HepG2 (cell line): Measurements from ENCODE around the gene RER1. TPM values are rescaled to one million over a fixed set of nuclear protein-coding genes. Genes with fewer than 3 reads are reported as not detected.
"Not testable (repeated sequence)": the region's sequence is repeated elsewhere in the genome, so short reads cannot be mapped to it uniquely, and the experiment has no call there.

Source experiments
- ATAC-seq: fragments of 200-7000 bp; cut with Tn5 transposase; 3 replicates; pipeline ENCODE4 v1.9.1; 2020; ENCODE audit warnings: mild to moderate bottlenecking, moderate library complexity
- BruUV-seq: library from RNA; stranded (reverse); fragments of 400-500 nt; replicated peaks from 2 replicates; lab custom pipeline; 2021; lab: Mats Ljungman, UMichigan
- CTCF ChIA-PET: fragments of 300-600 bp; formaldehyde crosslinking; extraction: SDS; loops from one replicate; lab custom pipeline; 2021; ENCODE audit warnings: low total read pairs, inconsistent platforms, low intra/inter-chr PET ratio; lab: Yijun Ruan, JAX
- POLR2A ChIA-PET: fragments of 350-600 bp; sonication (Branson Sonifier 250); formaldehyde crosslinking; loops from one replicate; lab custom pipeline; 2020; ENCODE audit warnings: antibody characterized with exemption, inconsistent platforms; lab: Yijun Ruan, JAX
- DNase-seq: peaks from one replicate; pipeline ENCODE4 v3.0.0-alpha.2; 2015; ENCODE audit warnings: low spot score
- FAIRE-seq: peaks from 3 replicates; lab custom pipeline; 2011; peaks lifted over from hg19 to GRCh38; lab: Jason Lieb, UNC
- H2AFZ ChIP-seq: one replicate; pipeline ENCODE4 v1.6.1; 2011; ENCODE audit warnings: low read length, inconsistent platforms
- H3K27ac ChIP-seq: fragments of 300-600 bp; 3 replicates; pipeline ENCODE4 v1.8.0; 2011; ENCODE audit warnings: mixed run types, mild to moderate bottlenecking, mixed read lengths, low read length, inconsistent platforms; ENCODE audit not compliant: insufficient read depth; ENCODE audit errors: extremely low read length
- H3K27me3 ChIP-seq, 2 experiments: fragments of 200-600 bp in 1 of 2; 2 replicates in 1 of 2; 3 replicates in 1 of 2; pipeline versions ENCODE4 v1.6.0 to v1.8.0; 2011; ENCODE audit warnings: low read length in 2 of 2, mild to moderate bottlenecking in 2 of 2, moderate library complexity in 2 of 2, inconsistent platforms in 1 of 2; ENCODE audit not compliant: insufficient read depth in 2 of 2, control insufficient read depth in 1 of 2
- H3K36me3 ChIP-seq, 2 experiments: fragments of 200-600 bp in 1 of 2; replicated peaks in 1 of 2; 2 replicates in 1 of 2; 3 replicates in 1 of 2; pipeline versions ENCODE4 v1.5.1 to v1.8.0; 2011; ENCODE audit warnings: low read length in 2 of 2, inconsistent platforms in 1 of 2; ENCODE audit not compliant: insufficient read depth in 2 of 2, control insufficient read depth in 1 of 2
- H3K4me1 ChIP-seq: 2 replicates; pipeline ENCODE4 v1.5.1; 2012; ENCODE audit warnings: low read length, inconsistent platforms; ENCODE audit not compliant: insufficient read depth
- H3K4me2 ChIP-seq: 2 replicates; pipeline ENCODE4 v1.6.0; 2011; ENCODE audit warnings: low read depth, low read length, inconsistent platforms
- H3K4me3 ChIP-seq, 3 experiments: fragments of 200-600 bp in 1 of 3; sonication (generic), shearing (Covaris generic) in 1 of 3; replicated peaks in 1 of 3; 2 replicates each; pipeline ENCODE4 v1.5.1; 2011 to 2016; ENCODE audit warnings: low read length in 3 of 3, inconsistent platforms in 2 of 3, low read depth in 2 of 3, mild to moderate bottlenecking in 2 of 3, control low read depth in 1 of 3, mixed read lengths in 1 of 3; ENCODE audit not compliant: insufficient read depth in 1 of 3
- H3K79me2 ChIP-seq: one replicate; pipeline ENCODE4 v1.6.1; 2011; ENCODE audit warnings: low read length, inconsistent platforms; ENCODE audit not compliant: insufficient read depth
- H3K9ac ChIP-seq: 2 replicates; pipeline ENCODE4 v1.6.0; 2011; ENCODE audit warnings: mild to moderate bottlenecking, low read depth, low read length, inconsistent platforms; ENCODE audit not compliant: insufficient read depth
- H3K9me3 ChIP-seq: 2 replicates; pipeline ENCODE4 v1.5.1; 2012; ENCODE audit warnings: mild to moderate bottlenecking, low read length
- H4K20me1 ChIP-seq: 2 replicates; pipeline ENCODE4 v1.6.0; 2011; ENCODE audit warnings: inconsistent platforms, mild to moderate bottlenecking, low read length, moderate library complexity; ENCODE audit not compliant: insufficient read depth
- CBX1 ChIP-seq: IDR thresholded peaks from one replicate; pipeline ENCODE4 v1.6.1; 2016; ENCODE audit warnings: antibody characterized with exemption, low read depth
- HOXA9 ChIP-seq: sonication (generic); formaldehyde crosslinking; IDR thresholded peaks from 2 replicates; pipeline ENCODE4 v1.8.1; 2022; ENCODE audit warnings: missing genetic modification reagents, mild to moderate bottlenecking, moderate library complexity, borderline replicate concordance
- PRDM15 ChIP-seq: sonication (generic); formaldehyde crosslinking; IDR thresholded peaks from 2 replicates; pipeline ENCODE4 v1.4.0; 2020; ENCODE audit warnings: missing genetic modification reagents
- SAP130 ChIP-seq: IDR thresholded peaks from 2 replicates; pipeline ENCODE4 v1.6.1; 2016; ENCODE audit warnings: low read depth
- TAF15 ChIP-seq: fragments of 200-400 bp; formaldehyde crosslinking; IDR thresholded peaks from one replicate; pipeline ENCODE4 v1.6.1; 2018; ENCODE audit warnings: mild to moderate bottlenecking, low read depth, low read length; ENCODE audit not compliant: poor library complexity, severe bottlenecking
- TEF ChIP-seq: sonication (generic); formaldehyde crosslinking; IDR thresholded peaks from 2 replicates; pipeline ENCODE4 v1.5.0; 2020; ENCODE audit warnings: missing genetic modification reagents
- TERF1 ChIP-seq: sonication (generic); formaldehyde crosslinking; IDR thresholded peaks from 2 replicates; pipeline ENCODE4 v1.8.0; 2022; ENCODE audit warnings: mild to moderate bottlenecking, missing genetic modification reagents, moderate library complexity
- ZBTB8A ChIP-seq: sonication (generic); formaldehyde crosslinking; IDR thresholded peaks from 2 replicates; pipeline ENCODE4 v1.4.0; 2020; ENCODE audit warnings: mild to moderate bottlenecking, low read depth, missing genetic modification reagents, borderline replicate concordance
- ZNF343 ChIP-seq: sonication (generic); formaldehyde crosslinking; IDR thresholded peaks from 2 replicates; pipeline ENCODE4 v1.4.0; 2020; ENCODE audit warnings: mild to moderate bottlenecking, missing genetic modification reagents
- ZNF496 ChIP-seq: sonication (generic); formaldehyde crosslinking; IDR thresholded peaks from 2 replicates; pipeline ENCODE4 v1.8.1; 2023; ENCODE audit warnings: mild to moderate bottlenecking, moderate library complexity, missing genetic modification reagents; ENCODE audit not compliant: insufficient replicate concordance
- ZNF710 ChIP-seq: sonication (generic); formaldehyde crosslinking; IDR thresholded peaks from 2 replicates; pipeline ENCODE4 v1.5.0; 2020; ENCODE audit warnings: mild to moderate bottlenecking, missing genetic modification reagents, borderline replicate concordance
- WGBS: methylation state at CpG from one replicate; pipeline ENCODE4 v1.1.6; 2017; ENCODE audit warnings: low lambda C conversion rate; 5-methylcytosine and 5-hydroxymethylcytosine counted together
- in situ Hi-C: cut with HindIII; loops from 2 replicates; pipeline ENCODE4 v1.10.0; 2017; ENCODE audit warnings: low pct_unique_long_range_greater_than_20kb; ENCODE audit not compliant: extremely low pct_ligation_motif_present
- intact Hi-C: fragments of 100-400 bp; cut with micrococcal nuclease; formaldehyde crosslinking; loops from one replicate; pipeline ENCODE4 v1.10.0; 2022; ENCODE audit not compliant: unreplicated experiment
- polyA plus RNA-seq, 8 experiments: library from polyadenylated mRNA; depleted of rRNA in 3 of 8; stranded (reverse) in 7 of 8; unstranded in 1 of 8; fragments of >200 nt; fragmentation: Illumina TruSeq in 4 of 8; extraction: Trizol in 4 of 8; gene quantifications; 2 replicates each; pipeline versions ENCODE4 v1.2.1 to v1.2.3, GENCODE V29; 2011 to 2016; ENCODE audit warnings: low read depth in 4 of 8, missing spikeins in 1 of 8, mixed read lengths in 1 of 8; ENCODE audit not compliant: insufficient read depth in 1 of 8
- total RNA-seq, 5 experiments: library from RNA; depleted of rRNA; stranded (reverse); fragments of >200 nt; fragmentation: Illumina TruSeq; extraction: Trizol; gene quantifications; 2 replicates each; pipeline ENCODE4 v1.2.3, GENCODE V29; 2016; ENCODE audit warnings: low read depth in 1 of 5

Gene RER1
- total and polyA plus RNA-seq, 2 of the 13 experiments (the other 11 are each of a cell fraction or from before 2014, with no cell fraction given) = 128 to 164 TPM

- H3K79me2 ChIP-seq = no peaks in the 10 kb centered on the region
- H3K27me3 ChIP-seq = peaks cover 25 to 72% of the 10 kb centered on the region in 2 experiments
- POLR2A ChIA-PET = no interaction called here
- no peak for TF ChIP-seq ZNF710
- TF ChIP-seq ZNF496 (CRISPR knock-in tag) = no peak
- no peak for TF ChIP-seq TERF1
- TF ChIP-seq TEF (CRISPR knock-in tag) = no peak
- no peak for TF ChIP-seq ZBTB8A
- no peak for TF ChIP-seq PRDM15 (CRISPR knock-in tag)
- TF ChIP-seq TAF15 = no peak
- TF ChIP-seq ZNF343 = no peak
- TF ChIP-seq HOXA9 (CRISPR knock-in tag) = no peak
- TF ChIP-seq CBX1 = no peak
- no peak for TF ChIP-seq SAP130 (CRISPR knock-in tag)
- H3K9ac ChIP-seq = no peak overlapping the region
- H3K4me1 ChIP-seq = no peaks in the 10 kb centered on the region
- no TSS peak for BruUV-seq
- CTCF ChIA-PET = no interaction called here
- intact Hi-C loops = no loop called here
- WGBS = 12% methylated on average over 9 of the region's 15 CpGs
- ATAC-seq (no peak), FAIRE-seq (no peak), DNase-seq (no peak)
- H3K36me3 ChIP-seq = no peaks in the 10 kb centered on the region
- no peak overlapping the region for H3K27ac ChIP-seq
- peaks cover 7% of the 10 kb centered on the region; the same call in 1 of the 2 replicates for H4K20me1 ChIP-seq
- no peak overlapping the region for H2AFZ ChIP-seq
- H3K9me3 ChIP-seq = no peaks in the 10 kb centered on the region
- H3K4me2 ChIP-seq = no peak overlapping the region
- no peak overlapping the region for H3K4me3 ChIP-seq
- in situ Hi-C loops = no loop called here
Measured at GRCh38 chr1:2439369-2439768, 47.7 kb downstream of the RER1 start.

- H3K79me2 ChIP-seq, POLR2A ChIA-PET, H4K20me1 ChIP-seq, FAIRE-seq, H3K36me3 ChIP-seq, H3K9ac ChIP-seq, H3K4me2 ChIP-seq, intact Hi-C loops, BruUV-seq, H2AFZ ChIP-seq, in situ Hi-C loops, H3K4me1 ChIP-seq, H3K9me3 ChIP-seq, H3K27ac ChIP-seq, ATAC-seq, H3K4me3 ChIP-seq, CTCF ChIA-PET, DNase-seq: not testable (repeated sequence)
- peaks cover 32 to 73% of the 10 kb centered on the region in 2 experiments for H3K27me3 ChIP-seq
- WGBS = 59% methylated on average over 14 of the region's 23 CpGs
Measured at GRCh38 chr1:2440346-2440745, 48.7 kb downstream of the RER1 start.
